Neural progenitor cell (in vitro differentiated cells): ENCODE measurements around the gene TRRAP.

Experiments used
- EZH2 ChIP-seq: fragments of 200-600 bp; sonication (generic); IDR thresholded peaks from 2 replicates; pipeline ENCODE4 v1.6.1; 2017; ENCODE audit warnings: antibody characterized with exemption, mild to moderate bottlenecking, moderate library complexity
- EZH2phosphoT487 ChIP-seq: fragments of 200-600 bp; sonication (generic); IDR thresholded peaks from 2 replicates; pipeline ENCODE4 v1.6.1; 2017; ENCODE audit warnings: antibody characterized with exemption
- TF ChIP-seq, protein P1 (sequence below): fragments of 200-600 bp; sonication (generic); IDR thresholded peaks from 2 replicates; pipeline ENCODE4 v1.5.1; 2017; ENCODE audit warnings: antibody characterized with exemption, mild to moderate bottlenecking

DNA sequence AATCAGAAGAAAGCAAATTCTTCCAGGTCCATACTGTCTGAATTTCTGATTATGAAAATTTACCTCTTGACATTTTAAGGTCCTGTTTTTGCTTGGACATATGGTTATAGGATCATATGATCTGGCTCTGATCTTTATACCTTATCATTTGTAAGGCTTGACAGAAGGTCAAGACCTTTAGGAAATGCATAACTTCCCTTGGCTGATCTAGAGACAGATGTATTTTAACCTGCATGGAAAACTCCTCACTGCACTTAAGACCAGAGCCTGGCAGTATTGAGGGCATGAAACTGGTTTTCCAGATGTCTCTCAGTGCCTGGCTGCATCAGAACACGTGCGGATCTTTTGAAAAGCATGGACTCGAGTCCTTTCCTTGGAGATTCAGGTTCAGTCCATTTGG is 55.9 kb downstream of the TRRAP start:
- TF ChIP-seq, protein P1, sequence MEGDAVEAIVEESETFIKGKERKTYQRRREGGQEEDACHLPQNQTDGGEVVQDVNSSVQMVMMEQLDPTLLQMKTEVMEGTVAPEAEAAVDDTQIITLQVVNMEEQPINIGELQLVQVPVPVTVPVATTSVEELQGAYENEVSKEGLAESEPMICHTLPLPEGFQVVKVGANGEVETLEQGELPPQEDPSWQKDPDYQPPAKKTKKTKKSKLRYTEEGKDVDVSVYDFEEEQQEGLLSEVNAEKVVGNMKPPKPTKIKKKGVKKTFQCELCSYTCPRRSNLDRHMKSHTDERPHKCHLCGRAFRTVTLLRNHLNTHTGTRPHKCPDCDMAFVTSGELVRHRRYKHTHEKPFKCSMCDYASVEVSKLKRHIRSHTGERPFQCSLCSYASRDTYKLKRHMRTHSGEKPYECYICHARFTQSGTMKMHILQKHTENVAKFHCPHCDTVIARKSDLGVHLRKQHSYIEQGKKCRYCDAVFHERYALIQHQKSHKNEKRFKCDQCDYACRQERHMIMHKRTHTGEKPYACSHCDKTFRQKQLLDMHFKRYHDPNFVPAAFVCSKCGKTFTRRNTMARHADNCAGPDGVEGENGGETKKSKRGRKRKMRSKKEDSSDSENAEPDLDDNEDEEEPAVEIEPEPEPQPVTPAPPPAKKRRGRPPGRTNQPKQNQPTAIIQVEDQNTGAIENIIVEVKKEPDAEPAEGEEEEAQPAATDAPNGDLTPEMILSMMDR = no peak
- no peak for TF ChIP-seq EZH2phosphoT487
- no peak for TF ChIP-seq EZH2
